Fibroblast of the conjunctiva (primary cell): ENCODE data around the gene PHLDB1.

Experiments
- DNase-seq: peaks from one replicate; pipeline ENCODE4 v3.0.0-alpha.2; 2010; ENCODE audit warnings: low read depth

Gene PHLDB1

DNA sequence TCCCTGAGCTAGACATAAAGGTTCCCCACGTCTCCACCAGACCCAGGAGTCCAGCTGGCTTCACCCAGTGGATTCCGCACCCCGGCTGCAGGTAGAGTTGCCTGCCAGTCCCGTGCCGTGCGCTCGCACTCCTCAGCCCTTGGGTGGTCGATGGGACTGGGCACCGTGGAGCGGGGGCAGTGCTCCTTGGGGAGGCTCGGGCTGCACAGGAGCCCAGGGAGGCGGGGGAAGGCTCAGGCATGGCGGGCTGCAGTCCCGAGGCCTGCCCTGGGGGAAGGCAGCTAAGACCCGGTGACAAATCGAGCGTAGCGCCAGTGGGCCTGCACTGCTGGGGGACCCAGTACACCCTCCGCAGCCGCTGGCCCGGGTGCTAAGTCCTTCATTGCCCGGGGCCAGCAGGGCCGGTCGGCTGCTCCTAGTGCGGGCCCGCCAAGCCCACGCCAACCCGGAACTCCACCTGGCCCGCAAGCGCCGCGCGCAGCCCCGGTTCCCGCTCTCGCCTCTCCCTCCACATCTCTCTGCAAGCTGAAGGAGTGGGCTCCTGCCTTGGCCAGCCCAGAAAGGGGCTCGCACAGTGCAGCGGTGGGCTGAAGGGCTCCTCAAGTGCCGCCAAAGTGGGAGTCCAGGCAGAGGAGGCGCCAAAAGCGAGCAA lies 81.6 kb downstream of the PHLDB1 start:
- no peak for DNase-seq

DNA sequence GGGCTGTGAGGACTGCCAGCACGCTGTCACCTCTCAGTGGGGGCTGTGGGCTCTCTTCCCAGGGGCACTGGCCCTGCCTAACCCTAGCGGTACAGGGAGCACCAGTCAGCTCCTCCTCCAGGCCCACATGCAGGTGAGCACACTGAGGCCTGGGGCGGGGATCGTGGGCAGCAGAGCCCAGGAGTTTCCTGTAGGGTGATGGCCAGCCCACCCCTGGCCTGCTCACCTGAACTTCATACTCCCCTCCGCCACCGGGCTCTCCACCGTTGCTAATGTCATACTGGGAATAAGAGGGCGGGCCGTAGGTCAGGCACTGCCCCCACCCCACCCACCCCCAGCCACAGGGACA lies 82.1 kb downstream of the PHLDB1 start:
- no peak for DNase-seq

- peak; percentile 92 for DNase-seq
These were observed 82.6 kb downstream of the PHLDB1 start for GRCh38 chr11:118689852-118690552.

DNA sequence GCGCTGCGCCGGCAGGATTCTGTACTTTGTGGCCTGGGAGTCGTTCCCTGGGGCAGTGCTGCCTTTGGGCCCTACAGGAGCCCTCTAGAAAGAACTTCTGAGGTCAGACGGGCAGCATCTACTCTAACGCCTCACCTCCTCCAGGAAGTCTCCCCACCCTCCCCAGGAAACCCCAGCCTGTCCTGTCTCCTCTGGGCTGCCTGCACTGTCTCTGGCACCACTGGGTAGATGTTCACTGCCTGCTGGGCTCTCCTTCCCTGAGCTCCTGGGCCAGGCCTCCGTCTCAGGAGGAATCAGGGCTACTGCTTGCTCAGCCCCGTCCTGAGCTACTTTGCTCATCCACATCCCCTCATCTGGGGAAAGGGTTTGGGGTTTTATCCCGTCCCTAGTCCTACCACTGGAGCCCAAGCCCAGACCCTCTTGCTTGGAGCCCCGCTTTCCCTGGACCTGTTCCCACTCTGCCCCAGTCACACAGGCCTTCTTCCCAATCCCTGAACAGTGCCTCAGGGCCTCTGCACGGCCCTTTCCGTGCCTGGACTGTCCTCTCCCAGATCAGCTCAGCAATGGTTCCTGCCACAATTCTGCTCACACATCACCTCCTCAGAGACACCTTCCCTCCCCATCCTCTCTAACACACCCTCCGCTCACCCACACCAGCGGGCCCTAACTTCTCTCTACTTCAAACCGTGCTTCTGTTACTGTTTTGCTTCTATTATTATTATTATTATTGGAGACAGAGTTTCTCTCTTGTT lies 83.3 kb downstream of the PHLDB1 start:
- DNase-seq, result no peak

GRCh38 chr11:118691926-118692830 lies 84.8 kb downstream of the PHLDB1 start:
- DNase-seq, result no peak

DNA sequence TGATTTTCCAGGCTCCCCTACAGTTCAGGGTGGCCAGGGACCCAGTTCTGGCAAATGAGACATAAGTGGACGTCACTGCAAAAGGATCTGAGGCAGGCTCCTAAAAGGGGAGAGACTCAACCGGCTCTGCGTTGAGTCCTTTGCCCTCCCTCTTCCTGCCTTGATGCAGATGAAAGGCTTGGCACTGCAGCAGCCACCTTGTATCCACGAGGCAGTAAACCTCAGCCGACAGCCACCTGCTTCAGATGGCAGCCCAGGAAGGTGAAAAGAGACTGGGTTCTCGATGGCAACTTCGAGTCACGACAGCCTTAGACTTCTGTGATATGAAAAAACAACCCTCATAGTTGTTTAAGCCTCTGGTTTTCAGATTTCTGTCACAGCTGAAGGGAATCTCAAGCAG lies 86.8 kb downstream of the PHLDB1 start:
- DNase-seq, result no peak

DNA sequence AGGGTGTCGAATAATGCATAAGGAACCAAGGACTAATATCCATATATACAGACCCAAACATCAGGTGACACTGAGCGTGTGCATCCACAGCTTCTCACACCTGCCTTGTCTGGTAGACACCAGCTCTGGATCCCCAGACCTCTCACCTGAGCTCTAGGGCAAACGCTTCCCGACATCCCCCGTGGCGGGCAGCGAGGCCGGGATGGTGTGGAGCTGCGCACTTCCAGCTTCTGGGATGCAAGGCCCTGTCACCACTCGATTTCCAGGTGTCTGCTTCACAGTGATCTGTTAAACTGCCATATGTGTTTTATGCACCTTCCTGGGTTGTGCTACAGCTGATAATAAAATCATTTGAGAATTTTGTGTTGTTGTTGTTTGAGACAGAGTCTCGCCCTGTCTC lies 87.4 kb downstream of the PHLDB1 start:
- DNase-seq, result no peak

- no peak for DNase-seq
These were observed 89.3 kb downstream of the PHLDB1 start for GRCh38 chr11:118696673-118697226.

GRCh38 chr11:118697346-118697745 lies 89.9 kb downstream of the PHLDB1 start:
- no peak for DNase-seq

DNA sequence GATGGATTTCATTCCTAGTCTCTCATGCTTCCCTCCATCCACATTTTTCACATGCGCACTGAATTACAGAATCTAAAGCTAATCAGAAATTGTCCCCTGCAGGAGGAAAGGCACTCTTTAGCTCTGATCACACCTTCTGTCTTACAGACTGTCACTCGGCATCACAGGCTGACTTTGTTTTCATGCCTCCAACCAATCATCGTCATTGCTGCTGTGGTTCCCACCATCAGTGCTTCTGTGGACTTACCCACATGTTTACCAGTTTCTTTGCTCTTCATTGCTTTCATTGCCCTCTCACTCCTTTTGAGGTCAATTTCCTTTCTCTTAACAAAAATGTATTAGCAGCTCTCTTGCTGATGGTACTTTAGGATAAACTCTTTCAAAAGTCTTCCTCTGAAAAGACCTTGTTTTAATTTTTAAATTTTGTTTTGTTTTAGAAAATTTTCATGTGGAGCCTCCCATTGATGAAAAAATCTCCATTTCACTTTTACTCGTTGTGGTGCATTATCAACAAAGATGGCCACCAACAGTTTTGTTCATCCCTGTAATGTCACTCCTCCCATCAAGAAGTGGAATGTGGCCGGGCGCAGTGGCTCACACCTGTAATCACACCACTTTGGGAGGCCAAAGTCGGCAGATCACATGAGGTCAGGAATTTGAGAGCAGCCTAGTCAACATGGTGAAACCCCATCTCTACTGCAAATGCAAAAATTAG lies 92.2 kb downstream of the PHLDB1 start:
- no peak for DNase-seq

GRCh38 chr11:118703563-118704106 lies 96.2 kb downstream of the PHLDB1 start:
- no peak for DNase-seq

DNA sequence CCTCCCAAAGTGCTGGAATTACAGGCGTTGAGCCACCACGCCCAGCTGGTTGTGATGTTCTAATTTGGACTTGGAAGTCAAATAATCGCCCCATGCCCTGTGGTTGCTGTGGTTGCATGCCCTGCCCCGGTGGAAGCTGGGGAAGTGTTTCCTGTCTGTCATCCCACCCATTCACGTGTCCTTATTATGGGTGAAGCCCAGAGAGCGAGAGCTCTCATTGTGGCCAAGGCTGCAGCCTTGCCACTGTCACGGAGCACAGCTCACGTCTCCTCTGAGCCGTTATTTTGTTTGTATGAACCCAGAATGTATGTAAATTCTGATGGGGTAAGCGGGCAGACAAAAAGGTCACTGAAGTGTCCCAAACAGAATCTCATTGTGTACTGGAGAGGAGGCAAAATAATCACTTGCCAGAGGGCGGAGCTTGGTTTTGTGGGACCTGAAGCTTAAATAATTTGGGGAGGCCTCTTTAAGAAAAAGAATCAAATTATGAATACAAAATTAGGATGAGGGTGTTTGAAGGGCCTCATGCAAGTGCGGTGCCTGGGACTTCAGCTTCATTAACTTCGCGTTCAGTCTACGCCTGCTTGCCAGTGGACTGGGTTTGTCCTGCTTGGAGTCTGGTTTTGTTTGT lies 97.8 kb downstream of the PHLDB1 start:
- no peak for DNase-seq

- no peak for DNase-seq
These were observed 98.6 kb downstream of the PHLDB1 start for GRCh38 chr11:118705791-118706545.

GRCh38 chr11:118706546-118706825 lies 99.1 kb downstream of the PHLDB1 start:
- no peak for DNase-seq
